HCT116 (cell line): ENCODE data around the gene CDH2. TPM values are rescaled to one million over a fixed set of nuclear protein-coding genes. Genes with fewer than 3 reads are reported as not detected.

Experiments
- ATAC-seq: fragments of 200-7000 bp; cut with Tn5 transposase; 2 replicates; pipeline ENCODE4 v1.9.1; 2020; ENCODE audit warnings: mild to moderate bottlenecking, moderate library complexity
- BruUV-seq: library from RNA; stranded (reverse); fragments of 400-500 nt; replicated peaks from 2 replicates; lab custom pipeline; 2021; lab: Mats Ljungman, UMichigan
- CTCF ChIA-PET: fragments of 300-600 bp; sonication (Branson Sonifier 250); formaldehyde crosslinking; loops from one replicate; lab custom pipeline; 2021; ENCODE audit warnings: antibody characterized with exemption; lab: Charles Lee
- POLR2A ChIA-PET: fragments of 300-600, 350-600 bp; sonication (Branson Sonifier 250); formaldehyde crosslinking; loops from one replicate; lab custom pipeline; 2021; ENCODE audit warnings: antibody characterized with exemption; lab: Charles Lee
- RAD21 ChIA-PET, 2 experiments: fragments of 300-600 bp; sonication (Branson Sonifier 250); formaldehyde crosslinking; loops; one replicate each; lab custom pipeline; 2023; ENCODE audit warnings: low total read pairs in 2 of 2; ENCODE audit not compliant: uncharacterized antibody in 2 of 2, unreplicated experiment in 2 of 2, low non-redundant PET in 1 of 2; lab: Charles Lee
- DNase-seq: peaks from one replicate; pipeline ENCODE4 v3.0.0-alpha.2; 2010; ENCODE audit warnings: low read depth, low spot score
- H2AFZ ChIP-seq: fragments of 200-600 bp; shearing (Covaris generic), sonication (generic); 2 replicates; pipeline ENCODE4 v1.6.1; 2017; ENCODE audit warnings: low read depth, mixed run types, mixed read lengths, antibody characterized with exemption, low read length; ENCODE audit not compliant: poor library complexity, severe bottlenecking
- H3K27ac ChIP-seq: 2 replicates; pipeline ENCODE4 v1.5.1; 2012; ENCODE audit warnings: low read depth, low read length
- H3K27me3 ChIP-seq: fragments of 200-600 bp; sonication (generic); 2 replicates; pipeline ENCODE4 v1.6.1; 2016; ENCODE audit warnings: mixed run types, low read length, mixed read lengths; ENCODE audit not compliant: insufficient read depth
- H3K36me3 ChIP-seq, 2 experiments: fragments of 200-500 bp in 1 of 2; fragments of 200-600 bp in 1 of 2; sonication (Bioruptor generic) in 1 of 2; sonication (generic) in 1 of 2; 2 replicates each; pipeline versions ENCODE4 v1.5.1 to v1.6.1; 2014 to 2016; ENCODE audit warnings: low read length in 2 of 2, inconsistent platforms in 1 of 2, mixed read lengths in 1 of 2, mixed run types in 1 of 2; ENCODE audit not compliant: insufficient read depth in 2 of 2, control insufficient read depth in 1 of 2
- H3K4me1 ChIP-seq, 2 experiments: fragments of 200-600 bp in 1 of 2; sonication (generic) in 1 of 2; 2 replicates each; pipeline versions ENCODE4 v1.5.1 to v1.6.1; 2012 to 2017; ENCODE audit warnings: low read length in 2 of 2, inconsistent platforms in 1 of 2, mild to moderate bottlenecking in 1 of 2, mixed read lengths in 1 of 2, mixed run types in 1 of 2, moderate library complexity in 1 of 2; ENCODE audit not compliant: insufficient read depth in 2 of 2, control insufficient read depth in 1 of 2
- H3K4me2 ChIP-seq: fragments of 200-600 bp; sonication (generic); 2 replicates; pipeline ENCODE4 v1.6.1; 2017; ENCODE audit warnings: mixed run types, low read length, mixed read lengths
- H3K4me3 ChIP-seq, 2 experiments: fragments of 200-600 bp in 1 of 2; sonication (generic) in 1 of 2; replicated peaks in 1 of 2; 2 replicates each; pipeline ENCODE4 v1.5.1; 2011 to 2016; ENCODE audit warnings: low read length in 2 of 2, control low read depth in 1 of 2, low read depth in 1 of 2, mild to moderate bottlenecking in 1 of 2, mixed read lengths in 1 of 2, mixed run types in 1 of 2
- H3K79me2 ChIP-seq: fragments of 200-600 bp; sonication (generic); 2 replicates; pipeline ENCODE4 v1.6.1; 2017; ENCODE audit warnings: mild to moderate bottlenecking, mixed run types, low read length, moderate library complexity, mixed read lengths; ENCODE audit not compliant: insufficient read depth
- H3K9ac ChIP-seq: fragments of 200-600 bp; sonication (generic); 2 replicates; pipeline ENCODE4 v1.6.1; 2016; ENCODE audit warnings: low read length, mixed read lengths
- H3K9me2 ChIP-seq: fragments of 200-600 bp; sonication (generic), shearing (Covaris generic); 2 replicates; pipeline ENCODE4 v1.6.1; 2017; ENCODE audit warnings: mixed run types, mild to moderate bottlenecking, moderate library complexity; ENCODE audit not compliant: insufficient read depth
- H3K9me3 ChIP-seq, 2 experiments: fragments of 200-500 bp in 1 of 2; fragments of 200-600 bp in 1 of 2; sonication (Bioruptor generic) in 1 of 2; sonication (generic) in 1 of 2; 2 replicates each; pipeline ENCODE4 v1.6.1; 2014 to 2017; ENCODE audit warnings: low read length in 2 of 2, mixed read lengths in 2 of 2, inconsistent platforms in 1 of 2, low read depth in 1 of 2, mild to moderate bottlenecking in 1 of 2, mixed run types in 1 of 2, moderate library complexity in 1 of 2; ENCODE audit not compliant: control insufficient read depth in 1 of 2, insufficient read depth in 1 of 2
- H4K20me1 ChIP-seq: fragments of 200-600 bp; sonication (generic), shearing (Covaris generic); 2 replicates; pipeline ENCODE4 v1.6.1; 2017; ENCODE audit warnings: mixed run types, mild to moderate bottlenecking, moderate library complexity; ENCODE audit not compliant: insufficient read depth
- CBX3 ChIP-seq: IDR thresholded peaks from 2 replicates; pipeline ENCODE4 v1.6.1; 2012; ENCODE audit warnings: low read depth
- CEBPB ChIP-seq: IDR thresholded peaks from 2 replicates; pipeline ENCODE4 v1.6.1; 2012; ENCODE audit warnings: low read depth
- EZH2phosphoT487 ChIP-seq: fragments of 200-600 bp; IDR thresholded peaks from 2 replicates; pipeline ENCODE4 v1.6.1; 2018; ENCODE audit warnings: antibody characterized with exemption, borderline replicate concordance
- JUND ChIP-seq: IDR thresholded peaks from 2 replicates; pipeline ENCODE4 v1.6.1; 2012
- POLR2A ChIP-seq: IDR thresholded peaks from 2 replicates; pipeline ENCODE4 v1.7.0; 2011; ENCODE audit warnings: borderline replicate concordance; ENCODE audit not compliant: insufficient read depth, insufficient read length; ENCODE audit errors: extremely low read depth
- RAD21 ChIP-seq: IDR thresholded peaks from 2 replicates; pipeline ENCODE4 v1.6.1; 2012; ENCODE audit warnings: low read depth, mild to moderate bottlenecking
- SIN3A ChIP-seq: IDR thresholded peaks from 2 replicates; pipeline ENCODE4 v1.6.1; 2012; ENCODE audit warnings: low read depth
- SRF ChIP-seq: IDR thresholded peaks from 2 replicates; pipeline ENCODE4 v1.6.1; 2012; ENCODE audit warnings: low read depth
- ZBTB33 ChIP-seq: IDR thresholded peaks from 2 replicates; pipeline ENCODE4 v1.6.1; 2011; ENCODE audit warnings: mild to moderate bottlenecking, low read length, moderate library complexity; ENCODE audit not compliant: insufficient replicate concordance; ENCODE audit errors: extremely low read depth
- intact Hi-C: fragments of 100-400 bp; cut with micrococcal nuclease; formaldehyde crosslinking; loops from 2 replicates; pipeline ENCODE4 v1.10.0; 2022
- total RNA-seq: library from RNA; stranded (reverse); gene quantifications from one replicate; pipeline ENCODE4 v1.2.1, GENCODE V29; 2021; ENCODE audit not compliant: unreplicated experiment

CDH2 gene
- total RNA-seq, 1 experiment from 2014 or later = 0.15 TPM

- no peak for TF ChIP-seq ZBTB33
- TF ChIP-seq, all 23 proteins: peak for 0
Measured at GRCh38 chr18:28171837-28172236, 5.1 kb downstream of the CDH2 start (continued).

DNA sequence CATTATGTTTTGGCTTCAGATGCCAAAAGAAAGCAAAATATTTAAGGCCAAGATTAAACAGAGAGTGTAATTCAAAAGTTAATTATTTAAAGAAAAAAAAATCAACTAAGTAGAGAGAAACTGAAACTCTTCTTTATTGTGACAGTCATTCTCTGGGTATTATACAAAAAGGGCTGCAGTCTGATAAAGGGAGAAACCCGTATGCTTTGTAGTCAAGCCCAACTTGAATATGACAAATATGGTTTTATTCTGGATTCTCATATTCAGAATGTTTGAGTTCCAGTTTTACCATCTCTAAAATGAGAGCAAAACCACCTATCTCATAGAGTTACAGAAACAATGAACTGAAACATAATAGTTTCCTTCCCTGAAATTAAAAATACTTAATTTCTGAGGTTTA is 8.2 kb downstream of the CDH2 start:
- Histone ChIP-seq H3K36me3 (no peaks in the 10 kb centered on the region), H3K27me3 (no peaks in the 10 kb centered on the region), H3K9ac (no peak overlapping the region), H3K4me2 (no peak overlapping the region), H3K4me1 (no peaks in the 10 kb centered on the region), H3K9me3 (no peaks in the 10 kb centered on the region), H3K9me2 (no peaks in the 10 kb centered on the region), H4K20me1 (no peaks in the 10 kb centered on the region), H2AFZ (no peak overlapping the region), H3K4me3 (no peak overlapping the region)
- RAD21 ChIA-PET = no interaction called here
- no TSS peak for BruUV-seq
- intact Hi-C loops = no loop called here
- DNase-seq (no peak), ATAC-seq (no peak)
- TF ChIP-seq JUND (no peak), SIN3A (no peak), POLR2A (no peak), RAD21 (no peak), EZH2phosphoT487 (no peak), CEBPB (no peak)
- TF ChIP-seq, all 23 proteins: peak for 0
- POLR2A ChIA-PET = no interaction called here
- no peaks in the 10 kb centered on the region for H3K79me2 ChIP-seq
- H3K27ac ChIP-seq = no peak overlapping the region
- CTCF ChIA-PET = no interaction called here

- intact Hi-C loops = no loop called here
Measured at GRCh38 chr18:28167835-28168349, 9.0 kb downstream of the CDH2 start.

More at GRCh38 chr18:28167835-28168349, 9.0 kb downstream of the CDH2 start:
- Histone ChIP-seq H2AFZ (no peak overlapping the region), H3K4me3 (no peak overlapping the region), H3K27ac (no peak overlapping the region), H3K9me2 (no peaks in the 10 kb centered on the region), H3K9ac (no peak overlapping the region), H4K20me1 (no peaks in the 10 kb centered on the region), H3K36me3 (no peaks in the 10 kb centered on the region), H3K4me2 (no peak overlapping the region), H3K27me3 (no peaks in the 10 kb centered on the region), H3K9me3 (no peaks in the 10 kb centered on the region; a peak in 1 of 4 replicates), H3K79me2 (no peaks in the 10 kb centered on the region), H3K4me1 (no peaks in the 10 kb centered on the region)
- DNase-seq (no peak), ATAC-seq (no peak)
- POLR2A ChIA-PET = no interaction called here
- TF ChIP-seq SRF (no peak), CBX3 (no peak), CEBPB (no peak), ZBTB33 (no peak)
- RAD21 ChIA-PET = no interaction called here
- no TSS peak for BruUV-seq
- CTCF ChIA-PET = no interaction called here
